ENCODE measurements around the gene PAFAH1B2. TPM values are rescaled to one million over a fixed set of nuclear protein-coding genes. Genes with fewer than 3 reads are reported as not detected.
A peak's percentile ranks its signal among the peaks of the same experiment; 100 is the strongest.

PAFAH1B2 gene
- polyA plus RNA-seq, 1 experiment, result 48.8 TPM

- Histone ChIP-seq H3K4me3 (ENCODE audit: low read depth, low read length) (peak overlapping the region; percentile 78), H3K9me3 (ENCODE audit: control insufficient read depth, insufficient read depth, low read length) (no peaks in the 10 kb centered on the region), H3K27ac (ENCODE audit: low read depth, low read length) (no peak overlapping the region), H3K27me3 (ENCODE audit: control insufficient read depth, insufficient read depth, low read length) (no peaks in the 10 kb centered on the region)
- DNase-seq (ENCODE audit: low read depth, low spot score), result no peak
- POLR2A ChIA-PET, result interaction anchor here (0.7 kb wide), 1 partner anchor 75 kb away, joined by 6 read pairs; no protein-coding TSS in a partner anchor
- CTCF ChIA-PET, result interaction anchor here (0.6 to 5.5 kb wide), 6 partner anchors 8 to 232 kb away, joined by 3 to 54 read pairs (median 4); no protein-coding TSS in a partner anchor
- TF ChIP-seq, protein P1, sequence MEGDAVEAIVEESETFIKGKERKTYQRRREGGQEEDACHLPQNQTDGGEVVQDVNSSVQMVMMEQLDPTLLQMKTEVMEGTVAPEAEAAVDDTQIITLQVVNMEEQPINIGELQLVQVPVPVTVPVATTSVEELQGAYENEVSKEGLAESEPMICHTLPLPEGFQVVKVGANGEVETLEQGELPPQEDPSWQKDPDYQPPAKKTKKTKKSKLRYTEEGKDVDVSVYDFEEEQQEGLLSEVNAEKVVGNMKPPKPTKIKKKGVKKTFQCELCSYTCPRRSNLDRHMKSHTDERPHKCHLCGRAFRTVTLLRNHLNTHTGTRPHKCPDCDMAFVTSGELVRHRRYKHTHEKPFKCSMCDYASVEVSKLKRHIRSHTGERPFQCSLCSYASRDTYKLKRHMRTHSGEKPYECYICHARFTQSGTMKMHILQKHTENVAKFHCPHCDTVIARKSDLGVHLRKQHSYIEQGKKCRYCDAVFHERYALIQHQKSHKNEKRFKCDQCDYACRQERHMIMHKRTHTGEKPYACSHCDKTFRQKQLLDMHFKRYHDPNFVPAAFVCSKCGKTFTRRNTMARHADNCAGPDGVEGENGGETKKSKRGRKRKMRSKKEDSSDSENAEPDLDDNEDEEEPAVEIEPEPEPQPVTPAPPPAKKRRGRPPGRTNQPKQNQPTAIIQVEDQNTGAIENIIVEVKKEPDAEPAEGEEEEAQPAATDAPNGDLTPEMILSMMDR (IDR thresholded peaks at IDR 0.05; ENCODE audit: low read depth, low read length), result no peak
Measured at GRCh38 chr11:117097014-117097388, 47.1 kb upstream of the PAFAH1B2 start.

DNA sequence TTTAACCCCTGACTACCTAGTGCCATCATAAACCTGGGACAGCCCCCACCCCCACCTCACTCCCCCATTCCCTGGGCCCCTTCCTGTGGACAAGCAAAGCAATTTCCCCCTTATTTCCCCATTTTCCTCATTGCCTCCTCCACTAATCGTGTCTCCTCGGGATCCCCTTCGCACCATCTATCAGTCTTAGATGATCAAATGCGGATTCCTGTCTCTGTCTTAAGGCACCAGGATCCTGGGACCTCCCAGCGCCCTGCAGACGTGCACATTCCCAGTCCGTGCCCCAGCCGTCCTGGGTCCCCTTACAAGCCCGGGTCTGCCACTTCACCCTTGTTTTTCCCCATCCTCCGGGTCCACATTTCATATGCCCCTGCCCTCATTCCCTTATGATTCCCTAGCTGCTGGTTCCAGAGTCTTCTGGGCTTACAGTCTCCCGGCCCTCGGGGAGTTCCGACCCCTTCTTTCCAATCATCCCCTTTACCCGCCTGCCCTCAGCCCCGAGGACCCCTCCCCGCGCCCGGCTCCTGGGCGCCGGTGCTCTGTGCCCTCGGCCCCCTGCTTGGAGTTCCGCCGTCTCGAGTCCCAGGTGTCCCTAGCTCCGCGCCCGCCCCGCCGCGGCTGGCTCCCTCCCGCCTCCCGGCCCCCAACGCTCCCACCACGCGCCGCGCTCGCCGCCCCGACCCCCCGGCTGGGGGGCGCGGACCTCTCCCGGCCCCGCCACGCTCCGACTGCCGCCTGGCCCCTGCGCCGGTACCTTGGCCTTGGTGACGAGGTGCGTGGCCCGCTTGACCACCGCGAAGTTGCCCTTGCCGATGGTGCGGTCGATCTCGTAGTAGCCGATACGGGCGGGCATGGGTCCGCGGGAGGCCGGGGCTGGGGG, 46.5 kb upstream of the PAFAH1B2 start:
- no peaks in the 10 kb centered on the region for H3K27me3 ChIP-seq (ENCODE audit: control insufficient read depth, insufficient read depth, low read length)
- peak overlapping the region; percentile 78 for H3K4me3 ChIP-seq (ENCODE audit: low read depth, low read length)
- H3K9me3 ChIP-seq (ENCODE audit: control insufficient read depth, insufficient read depth, low read length), result no peaks in the 10 kb centered on the region
- no peak for DNase-seq (ENCODE audit: low read depth, low spot score)
- POLR2A ChIA-PET, result interaction anchor here (0.5 to 1.5 kb wide), 4 partner anchors 74 to 210 kb away, joined by 3 to 6 read pairs (median 4); no protein-coding TSS in a partner anchor
- CTCF ChIA-PET, result interaction anchor here (0.7 to 5.5 kb wide), 14 partner anchors 8 to 307 kb away, joined by 3 to 54 read pairs (median 5); partner anchors contain the start of gene APOA5
- no peak overlapping the region for H3K27ac ChIP-seq (ENCODE audit: low read depth, low read length)
- TF ChIP-seq, protein P1 (IDR thresholded peaks at IDR 0.05; ENCODE audit: low read depth, low read length), result no peak

GRCh38 chr11:117098269-117099232, 45.5 kb upstream of the PAFAH1B2 start, which contains the start of gene SIK3:
Gene SIK3 (minus strand): TSS chr11:117098428. CDS start chr11:117098415, 13 bp downstream.
- H3K27ac ChIP-seq (ENCODE audit: low read depth, low read length), result peak within 1 kb of the TSS; percentile 91
- POLR2A ChIA-PET, result interaction anchor here (0.5 to 1.5 kb wide), 8 partner anchors 87 to 263 kb away, joined by 3 to 6 read pairs (median 3); no protein-coding TSS in a partner anchor
- DNase-seq (ENCODE audit: low read depth, low spot score), result peak; percentile 83
- no peaks in the 10 kb centered on the region for H3K9me3 ChIP-seq (ENCODE audit: control insufficient read depth, insufficient read depth, low read length)
- TF ChIP-seq, protein P1 (IDR thresholded peaks at IDR 0.05; ENCODE audit: low read depth, low read length), result peak; percentile 67
- CTCF ChIA-PET, result interaction anchor here (0.6 to 5.5 kb wide), 22 partner anchors 9 to 312 kb away, joined by 3 to 54 read pairs (median 4); partner anchors contain the start of gene APOA5
- H3K4me3 ChIP-seq (ENCODE audit: low read depth, low read length), result peak within 1 kb of the TSS; percentile 78
- H3K27me3 ChIP-seq (ENCODE audit: control insufficient read depth, insufficient read depth, low read length), result no peaks in the 10 kb centered on the region

DNA sequence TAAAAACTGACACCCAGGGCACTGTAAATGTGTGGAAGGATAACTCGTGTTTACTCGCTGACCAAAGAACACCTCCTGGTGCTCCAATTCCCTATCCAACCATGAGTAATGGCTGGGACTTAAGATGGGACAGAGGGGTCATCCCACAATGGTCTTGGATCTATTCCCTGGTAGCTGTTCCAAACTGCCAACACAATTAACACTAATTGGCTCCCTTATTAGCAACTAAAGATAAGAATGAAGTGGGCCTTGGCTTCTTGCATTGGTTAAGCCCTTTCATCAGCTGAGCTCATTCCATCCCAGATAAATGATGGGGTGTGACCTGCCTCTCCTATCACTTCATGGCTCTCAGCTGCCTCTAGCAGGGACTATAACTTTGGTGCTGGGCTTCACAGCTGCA, 44.4 kb upstream of the PAFAH1B2 start:
- DNase-seq (ENCODE audit: low read depth, low spot score), result no peak
- POLR2A ChIA-PET, result interaction anchor here (0.5 to 1.4 kb wide), 2 partner anchors 219 to 264 kb away, joined by 4 read pairs; no protein-coding TSS in a partner anchor
- Histone ChIP-seq H3K27me3 (ENCODE audit: control insufficient read depth, insufficient read depth, low read length) (no peaks in the 10 kb centered on the region), H3K4me3 (ENCODE audit: low read depth, low read length) (no peak overlapping the region), H3K9me3 (ENCODE audit: control insufficient read depth, insufficient read depth, low read length) (no peaks in the 10 kb centered on the region), H3K27ac (ENCODE audit: low read depth, low read length) (no peak overlapping the region)
- CTCF ChIA-PET, result interaction anchor here (0.6 to 5.5 kb wide), 9 partner anchors 26 to 310 kb away, joined by 3 to 54 read pairs (median 7); partner anchors contain the start of gene APOA5
- TF ChIP-seq, protein P1 (IDR thresholded peaks at IDR 0.05; ENCODE audit: low read depth, low read length), result no peak

Data from AG04450 (cell line).